ENCODE data around the gene ST6GALNAC6. TPM values are rescaled to one million over a fixed set of nuclear protein-coding genes. Genes with fewer than 3 reads are reported as not detected.

Gene ST6GALNAC6
- total and polyA plus RNA-seq, 2 of the 8 experiments (the other 6 are each of a cell fraction or from before 2014, with no cell fraction given), result 43.7 to 64.4 TPM

DNA sequence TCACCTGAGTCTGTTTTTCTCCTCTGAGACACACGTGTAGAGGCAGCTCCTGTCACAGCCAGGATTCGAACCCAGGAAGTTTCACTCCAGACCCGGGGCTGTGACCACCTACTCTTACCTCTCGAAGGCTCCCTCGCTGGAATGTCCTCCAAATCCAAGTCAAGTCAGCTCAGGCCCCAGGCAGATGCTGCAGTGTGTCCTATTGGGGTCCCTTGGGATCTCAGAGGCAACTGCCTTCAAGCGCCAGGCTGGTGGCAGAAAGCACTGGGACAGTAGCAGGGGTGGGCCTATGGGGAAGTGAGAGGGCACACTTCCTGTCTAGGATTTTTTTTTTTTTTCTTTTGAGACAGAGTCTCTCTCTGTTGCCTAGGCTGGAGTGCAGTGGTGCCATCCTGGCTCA lies 18.2 kb upstream of the ST6GALNAC6 start (continued):
- TF ChIP-seq, protein P1, sequence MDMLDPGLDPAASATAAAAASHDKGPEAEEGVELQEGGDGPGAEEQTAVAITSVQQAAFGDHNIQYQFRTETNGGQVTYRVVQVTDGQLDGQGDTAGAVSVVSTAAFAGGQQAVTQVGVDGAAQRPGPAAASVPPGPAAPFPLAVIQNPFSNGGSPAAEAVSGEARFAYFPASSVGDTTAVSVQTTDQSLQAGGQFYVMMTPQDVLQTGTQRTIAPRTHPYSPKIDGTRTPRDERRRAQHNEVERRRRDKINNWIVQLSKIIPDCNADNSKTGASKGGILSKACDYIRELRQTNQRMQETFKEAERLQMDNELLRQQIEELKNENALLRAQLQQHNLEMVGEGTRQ (IDR thresholded peaks at IDR 0.05; ENCODE audit: low read length), result no peak
- TF ChIP-seq RNF2 (IDR thresholded peaks at IDR 0.05; ENCODE audit: borderline replicate concordance, low read depth, low read length, missing control alignments, poor library complexity, severe bottlenecking), result no peak
